Osteocyte (in vitro differentiated cells): ENCODE results near the gene INHBA. TPM values are rescaled to one million over a fixed set of nuclear protein-coding genes. Genes with fewer than 3 reads are reported as not detected.

ENCODE experiments used
- DNase-seq: peaks from one replicate; pipeline ENCODE4 v3.0.0; 2021; ENCODE audit warnings: mixed read lengths; ENCODE audit not compliant: unreplicated experiment; ENCODE audit errors: extremely low spot score
- H3K27ac Mint-ChIP-seq: one replicate; pipeline ENCODE4 v1.8.0; 2021; ENCODE audit warnings: mild to moderate bottlenecking, mixed read lengths; ENCODE audit not compliant: unreplicated experiment
- H3K27me3 Mint-ChIP-seq: one replicate; pipeline ENCODE4 v1.8.0; 2021; ENCODE audit warnings: mixed read lengths; ENCODE audit not compliant: unreplicated experiment
- H3K36me3 Mint-ChIP-seq: one replicate; pipeline ENCODE4 v1.8.0; 2021; ENCODE audit warnings: mixed read lengths; ENCODE audit not compliant: unreplicated experiment
- H3K4me1 Mint-ChIP-seq: one replicate; pipeline ENCODE4 v1.8.0; 2021; ENCODE audit warnings: mixed read lengths; ENCODE audit not compliant: unreplicated experiment
- H3K4me3 Mint-ChIP-seq: one replicate; pipeline ENCODE4 v1.8.0; 2021; ENCODE audit warnings: mild to moderate bottlenecking, moderate library complexity, mixed read lengths; ENCODE audit not compliant: unreplicated experiment
- H3K9me3 Mint-ChIP-seq: one replicate; pipeline ENCODE4 v1.8.0; 2021; ENCODE audit warnings: mixed read lengths; ENCODE audit not compliant: unreplicated experiment
- CTCF ChIP-seq: fragments of 200-600 bp; sonication (generic); IDR thresholded peaks from 2 replicates; pipeline ENCODE4 v1.5.0; 2021; ENCODE audit warnings: antibody characterized with exemption, mild to moderate bottlenecking, moderate library complexity
- total RNA-seq: library from RNA; stranded (reverse); gene quantifications from 2 replicates; pipeline ENCODE4 v1.2.1, GENCODE V29; 2021

INHBA gene
- total RNA-seq, 1 donor from 2014 or later = 198 TPM

GRCh38 chr7:41701068-41701941 lies 1.6 kb downstream of the INHBA start:
- no peaks in the 10 kb centered on the region for H3K27me3 Mint-ChIP-seq

GRCh38 chr7:41700044-41700471 lies 2.8 kb downstream of the INHBA start:
- Mint-ChIP-seq H3K4me3 (peak overlapping the region; percentile 99), H3K27me3 (no peaks in the 10 kb centered on the region), H3K4me1 (peaks cover 64% of the 10 kb centered on the region), H3K36me3 (peaks cover 33% of the 10 kb centered on the region), H3K9me3 (no peaks in the 10 kb centered on the region), H3K27ac (peak overlapping the region; percentile 99)
- no peak for TF ChIP-seq CTCF
- no peak for DNase-seq

More at GRCh38 chr7:41701068-41701941, 1.6 kb downstream of the INHBA start:
- Mint-ChIP-seq H3K27ac (peak overlapping the region; percentile 99), H3K4me3 (peak overlapping the region; percentile 99), H3K36me3 (peaks cover 25% of the 10 kb centered on the region), H3K4me1 (peaks cover 63% of the 10 kb centered on the region), H3K9me3 (no peaks in the 10 kb centered on the region)
- DNase-seq = no peak
- no peak for TF ChIP-seq CTCF

GRCh38 chr7:41699516-41699915 lies 3.4 kb downstream of the INHBA start:
- Mint-ChIP-seq H3K4me3 (peak overlapping the region; percentile 99), H3K9me3 (no peaks in the 10 kb centered on the region), H3K4me1 (peaks cover 64% of the 10 kb centered on the region), H3K36me3 (peaks cover 38% of the 10 kb centered on the region), H3K27ac (peak overlapping the region; percentile 99), H3K27me3 (no peaks in the 10 kb centered on the region)
- TF ChIP-seq CTCF = no peak
- no peak for DNase-seq

- H3K36me3 Mint-ChIP-seq = peaks cover 45% of the 10 kb centered on the region
- H3K4me3 Mint-ChIP-seq = peak overlapping the region; percentile 99
- peak overlapping the region; percentile 99 for H3K27ac Mint-ChIP-seq
- H3K27me3 Mint-ChIP-seq = no peaks in the 10 kb centered on the region
- DNase-seq = no peak
- no peaks in the 10 kb centered on the region for H3K9me3 Mint-ChIP-seq
- H3K4me1 Mint-ChIP-seq = peaks cover 65% of the 10 kb centered on the region
- TF ChIP-seq CTCF = no peak
Measured at GRCh38 chr7:41698726-41699125, 4.2 kb downstream of the INHBA start.

GRCh38 chr7:41698114-41698513 lies 4.8 kb downstream of the INHBA start:
- H3K4me3 Mint-ChIP-seq = peak overlapping the region; percentile 99
- peak overlapping the region; percentile 99 for H3K27ac Mint-ChIP-seq
- no peaks in the 10 kb centered on the region for H3K9me3 Mint-ChIP-seq
- no peak for TF ChIP-seq CTCF
- H3K36me3 Mint-ChIP-seq = peaks cover 51% of the 10 kb centered on the region
- H3K27me3 Mint-ChIP-seq = no peaks in the 10 kb centered on the region
- DNase-seq = no peak
- peaks cover 66% of the 10 kb centered on the region for H3K4me1 Mint-ChIP-seq
